GM23338 (cell line): ENCODE data around the gene PRM1. TPM values are rescaled to one million over a fixed set of nuclear protein-coding genes. Genes with fewer than 3 reads are reported as not detected.

ENCODE experiments used
- ATAC-seq: fragments of 200-7000 bp; cut with Tn5 transposase; 3 replicates; pipeline ENCODE4 v1.9.1; 2020
- DNase-seq: peaks from one replicate; pipeline ENCODE4 v3.0.0-alpha.2; 2015; ENCODE audit warnings: low spot score
- H2AFZ ChIP-seq: fragments of 200-600 bp; sonication (generic); 2 replicates; pipeline ENCODE4 v1.8.0; 2016; ENCODE audit warnings: antibody characterized with exemption, mild to moderate bottlenecking, moderate library complexity
- H3F3A ChIP-seq: fragments of 200-600 bp; sonication (generic); replicated peaks from 2 replicates; pipeline ENCODE4 v1.8.0; 2017; ENCODE audit warnings: antibody characterized with exemption, mixed run types, low read depth
- H3K27ac ChIP-seq: fragments of 200-600 bp; sonication (generic); 2 replicates; pipeline ENCODE4 v1.6.1; 2016; ENCODE audit warnings: low read depth
- H3K27me3 ChIP-seq: fragments of 200-600 bp; sonication (generic); 2 replicates; pipeline ENCODE4 v1.8.0; 2016; ENCODE audit warnings: mild to moderate bottlenecking, mixed run types, moderate library complexity; ENCODE audit not compliant: insufficient read depth
- H3K36me3 ChIP-seq: fragments of 200-600 bp; sonication (generic); 2 replicates; pipeline ENCODE4 v1.8.0; 2016; ENCODE audit warnings: mild to moderate bottlenecking; ENCODE audit not compliant: insufficient read depth
- H3K4me1 ChIP-seq: fragments of 200-600 bp; sonication (generic); 2 replicates; pipeline ENCODE4 v1.8.0; 2016; ENCODE audit warnings: mild to moderate bottlenecking, moderate library complexity; ENCODE audit not compliant: insufficient read depth
- H3K4me2 ChIP-seq: fragments of 200-600 bp; sonication (generic); 2 replicates; pipeline ENCODE4 v1.7.1; 2017; ENCODE audit warnings: mixed run types
- H3K4me3 ChIP-seq: fragments of 200-600 bp; sonication (generic); 2 replicates; pipeline ENCODE4 v1.6.1; 2016; ENCODE audit warnings: mixed run types
- H3K79me2 ChIP-seq: fragments of 200-600 bp; sonication (generic); replicated peaks from 2 replicates; pipeline ENCODE4 v1.8.0; 2017; ENCODE audit warnings: mild to moderate bottlenecking; ENCODE audit not compliant: insufficient read depth
- H3K9me2 ChIP-seq: fragments of 200-600 bp; sonication (generic); 2 replicates; pipeline ENCODE4 v1.8.0; 2017; ENCODE audit not compliant: insufficient read depth
- H4K20me1 ChIP-seq: fragments of 200-600 bp; sonication (generic); replicated peaks from 2 replicates; pipeline ENCODE4 v1.8.0; 2017; ENCODE audit warnings: mild to moderate bottlenecking; ENCODE audit not compliant: insufficient read depth
- H3K27ac Mint-ChIP-seq: 2 replicates; pipeline ENCODE4 v1.8.0; 2020; ENCODE audit warnings: inconsistent platforms, mild to moderate bottlenecking, moderate library complexity, mixed read lengths
- H3K27me3 Mint-ChIP-seq: 3 replicates; pipeline ENCODE4 v1.8.0; 2022; ENCODE audit warnings: low read depth, mild to moderate bottlenecking, moderate library complexity, mixed read lengths, inconsistent platforms; ENCODE audit not compliant: insufficient read depth, poor library complexity
- H3K36me3 Mint-ChIP-seq: 3 replicates; pipeline ENCODE4 v1.8.0; 2021; ENCODE audit warnings: low read depth, mild to moderate bottlenecking, inconsistent platforms, moderate library complexity, mixed read lengths
- H3K4me1 Mint-ChIP-seq: 3 replicates; pipeline ENCODE4 v1.8.0; 2020; ENCODE audit warnings: mild to moderate bottlenecking, inconsistent platforms, mixed read lengths
- H3K4me3 Mint-ChIP-seq: 3 replicates; pipeline ENCODE4 v1.8.0; 2021; ENCODE audit warnings: moderate library complexity, mild to moderate bottlenecking, inconsistent platforms, mixed read lengths
- H3K9me3 Mint-ChIP-seq: 3 replicates; pipeline ENCODE4 v1.8.0; 2020; ENCODE audit warnings: moderate library complexity, mild to moderate bottlenecking, inconsistent platforms, mixed read lengths
- JUNB ChIP-seq: IDR thresholded peaks from one replicate; pipeline ENCODE4 v1.6.1; 2016; ENCODE audit warnings: antibody characterized with exemption; ENCODE audit not compliant: unreplicated experiment
- NANOG ChIP-seq: IDR thresholded peaks from 2 replicates; pipeline ENCODE4 v1.6.1; 2016; ENCODE audit warnings: antibody characterized with exemption, borderline replicate concordance
- POLR2AphosphoS5 ChIP-seq: IDR thresholded peaks from 2 replicates; pipeline ENCODE4 v1.6.1; 2016; ENCODE audit warnings: antibody characterized with exemption, low read depth
- STAT1 ChIP-seq: IDR thresholded peaks from one replicate; pipeline ENCODE4 v1.6.1; 2016; ENCODE audit warnings: antibody characterized with exemption; ENCODE audit not compliant: unreplicated experiment
- ZNF114 ChIP-seq: fragments of 250-450 bp; sonication (Bioruptor Pico); IDR thresholded peaks from 2 replicates; pipeline ENCODE4 v1.5.0; 2020; ENCODE audit warnings: mild to moderate bottlenecking, moderate library complexity
- ZNF331 ChIP-seq: fragments of 250-450 bp; sonication (Bioruptor Pico); IDR thresholded peaks from 2 replicates; pipeline ENCODE4 v1.5.0; 2020; ENCODE audit warnings: low read depth, mild to moderate bottlenecking, moderate library complexity
- polyA plus RNA-seq: library from polyadenylated mRNA; unstranded; fragments of >200 nt; fragmentation: Nextera tagmentation; extraction: Ambion mirVana; gene quantifications from 2 replicates; pipeline ENCODE4 v1.2.1, GENCODE V29; 2016
- total RNA-seq: library from RNA; depleted of rRNA; stranded (reverse); fragments of >200 nt; shearing (Covaris generic); gene quantifications from 2 replicates; pipeline ENCODE4 v1.2.3, GENCODE V29; 2014
- TF ChIP-seq, protein P1 (sequence below), 2 experiments: fragments of 200-600 bp in 1 of 2; sonication (generic) in 1 of 2; conservative IDR thresholded peaks; 2 replicates each; pipeline versions ENCODE4 v1.5.1 to v1.6.1; 2016 to 2017; ENCODE audit warnings: antibody characterized with exemption in 2 of 2, low read depth in 2 of 2, mild to moderate bottlenecking in 2 of 2, moderate library complexity in 1 of 2
- TF ChIP-seq, protein P2 (sequence below): IDR thresholded peaks from 2 replicates; pipeline ENCODE4 v1.6.1; 2016; ENCODE audit warnings: antibody characterized with exemption

Gene PRM1
- total and polyA plus RNA-seq, 2 experiments from 2014 or later: 1.2 TPM; not detected in 1

DNA sequence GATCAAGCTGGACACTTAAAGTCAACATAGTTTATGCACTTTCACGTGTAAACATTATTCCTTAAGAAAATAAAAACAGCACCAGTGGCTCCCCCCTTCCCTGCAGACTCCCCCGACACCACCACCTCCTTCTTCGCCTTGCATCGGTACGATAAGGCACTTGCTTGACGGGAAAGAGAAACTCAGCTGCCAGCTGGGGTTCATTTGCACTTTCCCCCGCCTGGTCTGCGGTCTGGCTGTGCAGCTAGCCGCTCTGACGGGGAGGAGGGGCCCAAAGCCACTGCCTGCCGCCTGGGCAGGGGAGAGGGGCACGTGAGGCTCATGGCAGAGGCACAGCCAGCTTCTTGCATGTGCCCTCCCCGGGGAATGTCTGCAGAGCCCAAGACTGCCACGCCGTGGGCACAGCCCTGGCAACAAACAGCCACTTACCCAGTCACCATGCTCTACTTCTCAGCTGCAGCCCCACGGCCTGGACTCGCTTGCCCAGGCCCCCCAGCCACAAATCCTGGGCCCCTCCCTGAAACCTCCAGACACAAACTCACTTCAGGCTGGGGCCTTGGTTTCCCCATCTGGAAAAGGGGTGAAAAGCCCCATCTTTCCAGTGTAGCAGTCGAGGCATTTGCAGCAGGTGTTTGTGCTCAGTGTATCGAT is 16.5 kb upstream of the PRM1 start (continued):
- TF ChIP-seq, protein P1, sequence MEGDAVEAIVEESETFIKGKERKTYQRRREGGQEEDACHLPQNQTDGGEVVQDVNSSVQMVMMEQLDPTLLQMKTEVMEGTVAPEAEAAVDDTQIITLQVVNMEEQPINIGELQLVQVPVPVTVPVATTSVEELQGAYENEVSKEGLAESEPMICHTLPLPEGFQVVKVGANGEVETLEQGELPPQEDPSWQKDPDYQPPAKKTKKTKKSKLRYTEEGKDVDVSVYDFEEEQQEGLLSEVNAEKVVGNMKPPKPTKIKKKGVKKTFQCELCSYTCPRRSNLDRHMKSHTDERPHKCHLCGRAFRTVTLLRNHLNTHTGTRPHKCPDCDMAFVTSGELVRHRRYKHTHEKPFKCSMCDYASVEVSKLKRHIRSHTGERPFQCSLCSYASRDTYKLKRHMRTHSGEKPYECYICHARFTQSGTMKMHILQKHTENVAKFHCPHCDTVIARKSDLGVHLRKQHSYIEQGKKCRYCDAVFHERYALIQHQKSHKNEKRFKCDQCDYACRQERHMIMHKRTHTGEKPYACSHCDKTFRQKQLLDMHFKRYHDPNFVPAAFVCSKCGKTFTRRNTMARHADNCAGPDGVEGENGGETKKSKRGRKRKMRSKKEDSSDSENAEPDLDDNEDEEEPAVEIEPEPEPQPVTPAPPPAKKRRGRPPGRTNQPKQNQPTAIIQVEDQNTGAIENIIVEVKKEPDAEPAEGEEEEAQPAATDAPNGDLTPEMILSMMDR (conservative IDR thresholded peaks at IDR 0.05; ENCODE audit: low read depth in 2 of 2): no peak
- TF ChIP-seq, protein P2, sequence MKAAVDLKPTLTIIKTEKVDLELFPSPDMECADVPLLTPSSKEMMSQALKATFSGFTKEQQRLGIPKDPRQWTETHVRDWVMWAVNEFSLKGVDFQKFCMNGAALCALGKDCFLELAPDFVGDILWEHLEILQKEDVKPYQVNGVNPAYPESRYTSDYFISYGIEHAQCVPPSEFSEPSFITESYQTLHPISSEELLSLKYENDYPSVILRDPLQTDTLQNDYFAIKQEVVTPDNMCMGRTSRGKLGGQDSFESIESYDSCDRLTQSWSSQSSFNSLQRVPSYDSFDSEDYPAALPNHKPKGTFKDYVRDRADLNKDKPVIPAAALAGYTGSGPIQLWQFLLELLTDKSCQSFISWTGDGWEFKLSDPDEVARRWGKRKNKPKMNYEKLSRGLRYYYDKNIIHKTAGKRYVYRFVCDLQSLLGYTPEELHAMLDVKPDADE: no peak
- TF ChIP-seq ZNF331 (CRISPR knock-in tag) (no peak), JUNB (no peak), ZNF114 (CRISPR knock-in tag) (no peak), POLR2AphosphoS5 (no peak)

DNA sequence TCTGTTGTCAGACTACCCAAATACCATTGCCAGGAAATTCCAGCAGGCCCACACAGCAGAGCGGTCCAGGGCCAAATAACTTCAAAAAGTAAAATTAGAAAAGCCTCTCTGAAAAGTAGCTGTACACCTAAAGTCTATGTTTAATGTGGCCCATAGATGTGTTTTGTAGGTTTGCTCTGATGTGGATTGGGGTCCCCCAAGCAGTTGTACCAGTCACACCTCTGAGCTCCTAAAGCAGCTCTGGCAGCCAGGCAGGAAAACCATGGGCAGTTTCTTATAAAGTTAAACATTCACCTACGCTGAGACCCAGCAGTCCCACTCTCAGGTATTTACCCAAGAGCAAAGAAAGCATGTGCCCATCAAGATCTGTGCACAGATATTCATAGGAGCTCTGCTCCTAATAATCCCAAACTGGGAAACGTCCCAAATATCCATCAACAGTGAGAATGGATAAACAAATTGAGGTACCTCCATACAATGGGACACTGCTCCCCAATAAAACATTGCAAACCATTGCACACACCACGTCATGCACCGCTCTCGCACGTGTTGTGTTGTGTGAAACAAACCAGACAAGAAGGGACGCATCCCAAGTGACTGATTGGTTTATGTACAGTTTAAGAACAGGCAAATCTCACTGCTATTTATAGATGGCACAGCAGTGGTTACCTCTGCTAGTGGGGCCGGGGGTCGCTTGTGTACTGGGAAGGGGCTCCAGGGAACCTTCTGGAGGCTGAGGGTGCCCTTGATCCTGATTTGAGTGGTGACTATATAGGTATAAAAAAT is 15.8 kb upstream of the PRM1 start:
- Mint-ChIP-seq H3K36me3 (no peaks in the 10 kb centered on the region), H3K4me3 (no peak overlapping the region; the same call in 2 of the 3 replicates), H3K4me1 (peaks cover 14% of the 10 kb centered on the region), H3K27me3 (no peaks in the 10 kb centered on the region), H3K9me3 (no peaks in the 10 kb centered on the region), H3K27ac (0 out of 2 replicates have a peak overlapping the region, but pooled peaks have one; percentile 23)
- Histone ChIP-seq H3K36me3 (no peaks in the 10 kb centered on the region), H3K9me2 (no peaks in the 10 kb centered on the region), H2AFZ (peak overlapping the region; percentile 96), H3K4me3 (no peak overlapping the region), H3K4me1 (peaks cover 17% of the 10 kb centered on the region), H3K79me2 (no peaks in the 10 kb centered on the region), H3F3A (peaks cover 7% of the 10 kb centered on the region; the same call in 1 of the 2 replicates), H3K4me2 (peak overlapping the region; percentile 48), H4K20me1 (no peaks in the 10 kb centered on the region), H3K27me3 (no peaks in the 10 kb centered on the region), H3K27ac (no peak overlapping the region)
- ATAC-seq (no peak; the same call in 2 of the 3 replicates), DNase-seq (no peak)
- TF ChIP-seq ZNF114 (CRISPR knock-in tag): no peak
- TF ChIP-seq, protein P2: no peak

DNA sequence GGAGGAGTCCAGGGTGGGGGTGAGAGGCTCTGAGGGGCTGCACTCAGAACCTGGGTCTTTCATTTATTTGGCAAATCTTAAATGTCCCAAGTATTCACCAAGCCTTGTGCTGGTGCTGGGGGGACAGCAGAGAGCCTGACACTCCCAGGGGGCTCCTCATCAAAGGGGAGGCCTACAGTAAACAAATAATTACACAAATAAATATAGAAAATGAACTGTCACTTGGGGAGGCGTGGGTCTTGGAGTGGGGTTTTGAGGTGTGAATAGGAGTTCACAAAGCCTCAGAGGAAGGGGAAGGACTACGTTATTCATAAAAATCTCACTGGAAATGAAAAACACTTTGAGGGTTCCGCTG is 15.2 kb upstream of the PRM1 start:
- H3K27me3 Mint-ChIP-seq: no peaks in the 10 kb centered on the region
- Histone ChIP-seq H3K36me3 (no peaks in the 10 kb centered on the region), H3K4me1 (peaks cover 21% of the 10 kb centered on the region), H3F3A (peaks cover 7% of the 10 kb centered on the region; the same call in 1 of the 2 replicates), H3K27me3 (no peaks in the 10 kb centered on the region), H3K9me2 (no peaks in the 10 kb centered on the region), H3K27ac (no peak overlapping the region), H3K4me3 (no peak overlapping the region), H3K79me2 (no peaks in the 10 kb centered on the region), H2AFZ (peak overlapping the region; percentile 96; the same call in 1 of the 2 replicates), H3K4me2 (no peak overlapping the region), H4K20me1 (no peaks in the 10 kb centered on the region)
- ATAC-seq (no peak), DNase-seq (no peak)
- no peaks in the 10 kb centered on the region for H3K9me3 Mint-ChIP-seq
- H3K4me3 Mint-ChIP-seq: no peak overlapping the region
- H3K4me1 Mint-ChIP-seq: peaks cover 19% of the 10 kb centered on the region
- 0 out of 2 replicates have a peak overlapping the region, but pooled peaks have one; percentile 23 for H3K27ac Mint-ChIP-seq
- H3K36me3 Mint-ChIP-seq: no peaks in the 10 kb centered on the region
- TF ChIP-seq NANOG (no peak), ZNF331 (CRISPR knock-in tag) (no peak), STAT1 (no peak)
- TF ChIP-seq, protein P1 (conservative IDR thresholded peaks at IDR 0.05; ENCODE audit: low read depth in 2 of 2): no peak
- TF ChIP-seq, protein P2: no peak
